HG03571 (cell line): Measurements from ENCODE around the gene AMFR.

Experiments
- ATAC-seq: cut with Tn5 transposase; IDR thresholded peaks from one replicate; pipeline ENCODE4 v1.9.1; 2021; ENCODE audit not compliant: unreplicated experiment

AMFR gene

DNA sequence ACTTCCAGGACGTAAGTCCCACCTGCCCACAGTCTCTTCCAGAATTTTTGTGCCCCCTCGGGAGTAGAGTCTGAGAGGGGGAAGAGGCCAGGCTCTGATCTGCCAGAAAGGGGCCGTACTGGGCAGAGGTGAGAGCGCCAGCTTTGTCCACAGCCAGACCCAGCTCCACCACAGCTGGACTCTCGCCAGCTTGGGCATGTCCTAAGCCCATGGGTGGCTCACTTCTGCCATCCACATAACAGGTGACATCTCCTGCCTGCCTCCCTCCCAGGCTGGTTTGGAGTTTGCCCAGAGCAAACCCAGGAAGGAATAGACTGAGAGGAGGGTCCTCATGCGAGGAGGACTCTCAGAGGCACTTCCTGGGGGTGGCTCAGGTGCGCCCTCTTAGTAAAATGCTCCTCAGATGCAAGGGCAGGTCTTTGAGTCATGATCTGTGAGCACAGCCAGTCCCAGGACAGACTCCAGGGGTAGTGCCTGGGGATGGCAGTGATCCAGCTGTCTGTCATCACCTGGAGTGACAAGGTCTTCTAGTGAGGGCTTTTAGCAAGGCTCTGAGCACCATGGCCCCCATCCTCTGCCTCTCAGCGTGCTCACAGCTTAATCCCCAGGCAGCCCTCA, 89.2 kb downstream of the AMFR start:
- no peak for ATAC-seq

- ATAC-seq = no peak
Measured at GRCh38 chr16:56334761-56335160, 90.6 kb downstream of the AMFR start.

- ATAC-seq = no peak
Measured at GRCh38 chr16:56332464-56333079, 92.8 kb downstream of the AMFR start.

DNA sequence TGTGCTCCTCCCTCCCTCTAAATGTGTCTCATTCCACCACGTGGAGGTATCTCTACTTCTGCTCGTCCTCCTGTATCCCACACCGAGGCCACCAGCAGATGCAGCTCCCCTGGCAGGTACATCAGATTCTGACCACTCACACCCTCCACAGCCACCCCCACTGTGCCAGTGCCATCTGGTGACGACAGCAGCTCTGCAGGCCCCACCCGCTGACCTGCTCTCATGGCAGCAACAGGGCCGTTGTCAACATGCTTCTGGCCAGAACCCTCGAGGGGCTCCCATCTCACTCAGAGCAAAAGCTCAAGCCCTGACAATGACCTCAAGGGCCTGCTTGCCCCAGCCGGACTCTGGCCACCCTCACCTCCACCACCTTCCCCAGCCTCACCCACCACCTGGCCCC, 93.4 kb downstream of the AMFR start:
- no peak for ATAC-seq

GRCh38 chr16:56331399-56331798, 93.9 kb downstream of the AMFR start:
- no peak for ATAC-seq

DNA sequence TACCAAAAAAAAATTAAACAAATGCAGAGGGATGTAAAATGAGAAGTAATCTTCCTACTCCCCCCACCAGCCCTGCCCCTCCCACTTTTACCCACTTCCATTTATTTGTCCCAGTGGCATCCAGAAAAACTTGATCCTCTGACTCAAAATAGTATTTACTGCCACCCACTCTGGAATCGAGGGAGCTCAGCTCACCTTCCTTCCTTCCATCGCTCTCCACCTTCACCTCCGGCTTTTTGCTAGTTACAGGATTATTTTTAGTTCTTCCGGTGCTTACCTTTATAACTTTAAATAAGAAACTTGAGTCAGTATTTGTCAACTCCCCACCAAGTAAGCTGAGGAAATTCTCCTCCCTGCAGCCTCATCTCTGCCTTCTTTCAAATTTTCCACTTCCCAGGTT, 94.9 kb downstream of the AMFR start:
- no peak for ATAC-seq

DNA sequence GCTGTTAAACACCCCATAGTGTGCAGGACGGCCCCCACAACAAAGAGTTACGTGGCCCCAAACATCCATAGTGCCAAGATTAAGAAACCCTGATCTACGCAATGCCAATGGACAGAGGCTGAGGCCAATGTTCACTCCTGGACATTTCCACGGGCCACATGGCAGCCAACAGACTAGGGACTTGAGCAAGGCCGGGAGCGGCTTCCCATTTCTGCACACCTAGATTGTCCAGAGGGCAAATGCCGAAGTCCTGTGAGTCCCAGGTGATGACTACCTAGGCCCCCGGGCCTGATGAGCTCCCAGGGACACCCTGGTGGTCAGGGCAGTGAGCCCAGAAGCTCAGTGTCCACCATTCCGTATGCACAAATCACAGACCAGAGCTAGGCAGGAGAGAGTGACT, 95.5 kb downstream of the AMFR start:
- ATAC-seq = no peak

GRCh38 chr16:56328276-56329022, 96.9 kb downstream of the AMFR start:
- ATAC-seq = no peak

GRCh38 chr16:56327929-56328258, 97.5 kb downstream of the AMFR start:
- no peak for ATAC-seq

GRCh38 chr16:56327071-56327928, 98.0 kb downstream of the AMFR start:
- ATAC-seq = no peak

GRCh38 chr16:56325956-56326355, 99.4 kb downstream of the AMFR start:
- ATAC-seq = no peak

DNA sequence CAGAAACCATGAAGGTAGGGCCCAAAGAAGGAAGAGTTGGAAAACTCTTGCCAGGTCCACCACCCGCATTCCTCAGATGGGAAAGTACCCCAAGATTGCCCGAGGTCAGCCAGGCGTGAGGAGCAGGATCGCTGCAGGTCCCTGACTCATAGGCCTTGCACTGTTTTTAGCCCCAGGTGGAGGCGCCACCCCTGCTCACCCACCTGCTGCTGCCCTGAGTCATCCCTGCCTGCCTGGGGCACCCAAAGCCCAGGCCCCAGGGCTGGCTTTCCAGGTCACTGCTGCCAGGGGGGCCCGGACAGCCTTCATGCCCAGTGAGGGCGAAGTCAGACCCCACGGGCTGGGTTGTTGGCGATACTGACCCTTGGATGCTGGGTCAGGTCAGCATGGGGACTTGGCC, 100.9 kb downstream of the AMFR start:
- ATAC-seq = no peak

- no peak for ATAC-seq
Measured at GRCh38 chr16:56321571-56321970, 103.8 kb downstream of the AMFR start.

DNA sequence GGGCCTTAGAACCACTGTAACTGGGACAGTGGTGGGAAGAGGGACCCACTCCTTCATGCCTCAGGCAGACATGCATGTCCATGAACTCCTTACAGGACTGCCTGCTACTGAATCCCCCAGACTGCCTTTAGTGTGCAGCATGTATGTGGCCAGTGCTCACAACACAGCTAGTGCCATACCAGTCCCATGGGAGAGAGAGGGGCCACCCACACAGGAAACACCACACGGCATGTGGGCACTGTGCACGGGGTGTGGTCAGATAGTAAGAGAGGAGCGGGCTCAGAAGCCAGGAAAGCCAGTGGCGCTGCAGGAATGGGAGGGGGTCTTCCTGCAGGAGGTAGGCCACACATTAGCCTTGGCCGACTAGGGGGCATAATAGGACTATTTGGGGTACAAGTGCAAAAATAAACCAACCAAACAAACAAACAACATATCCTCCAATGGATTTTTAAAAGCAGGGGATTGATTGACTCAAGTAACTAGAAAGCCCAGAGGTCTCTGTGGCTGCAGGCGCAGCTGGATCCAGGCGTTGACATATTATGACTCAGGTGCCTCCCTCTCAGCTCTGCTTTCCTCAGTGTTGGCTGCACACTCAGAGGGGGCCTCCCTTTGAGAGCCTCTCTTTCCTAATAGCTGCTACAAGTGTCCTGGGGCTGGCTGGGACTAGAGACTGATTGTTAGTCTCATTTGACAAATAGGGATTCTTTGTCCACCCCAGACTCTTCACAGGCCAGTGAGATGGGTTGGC, 104.4 kb downstream of the AMFR start:
- no peak for ATAC-seq

DNA sequence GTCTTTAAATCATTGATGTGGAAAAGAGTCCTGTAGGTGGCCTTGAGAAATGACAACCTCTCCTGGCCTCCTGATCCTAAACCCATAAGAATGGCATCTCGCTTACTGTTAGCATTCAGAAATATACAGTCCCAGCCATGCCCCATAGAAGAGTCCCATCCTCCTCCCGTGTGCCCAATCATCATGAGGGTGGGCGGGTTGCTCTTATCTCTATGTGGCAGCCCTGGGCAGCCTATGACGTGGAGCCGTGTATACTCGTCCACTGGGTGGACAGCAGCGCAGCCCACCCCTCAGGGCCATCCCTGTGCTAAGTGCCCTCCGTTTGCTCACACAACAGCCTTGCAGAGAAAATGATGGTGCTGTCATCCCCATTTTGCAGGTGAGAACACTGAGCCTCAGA, 105.3 kb downstream of the AMFR start:
- ATAC-seq = no peak

DNA sequence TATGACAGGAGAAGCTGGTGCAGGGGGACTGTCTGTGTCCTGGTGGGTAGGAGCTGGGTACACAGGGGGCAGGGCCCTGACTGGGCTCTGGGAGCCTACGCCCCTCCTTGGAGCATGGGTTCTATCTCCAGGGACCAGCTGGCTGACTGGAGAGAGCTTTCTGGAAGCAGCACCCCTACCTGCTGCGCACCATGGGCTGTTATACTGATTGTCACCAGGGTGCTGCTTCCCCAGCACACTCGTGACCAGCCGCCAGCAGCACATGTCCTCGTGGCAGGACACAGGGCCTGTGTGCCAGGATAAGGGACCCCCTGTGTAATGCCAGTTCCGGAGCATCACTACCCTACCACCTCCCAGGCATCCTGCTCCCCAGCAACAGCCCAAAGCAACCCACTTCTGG, 106.0 kb downstream of the AMFR start:
- no peak for ATAC-seq

DNA sequence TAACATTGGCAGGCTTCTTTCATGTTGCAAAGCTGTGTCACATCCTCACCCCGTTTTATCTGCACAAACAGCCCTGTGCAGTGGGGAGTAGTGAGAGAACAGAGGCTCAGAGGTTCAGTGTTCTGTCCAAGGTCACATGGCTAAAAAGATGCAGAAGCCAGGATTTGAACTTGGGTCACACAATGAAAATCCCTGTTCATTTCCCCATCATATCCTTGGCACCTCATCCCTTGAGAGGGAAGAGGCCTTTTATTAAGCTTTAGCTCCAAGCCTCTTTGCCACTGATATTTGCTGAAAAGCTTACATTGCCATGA, 106.6 kb downstream of the AMFR start:
- ATAC-seq = no peak

GRCh38 chr16:56317998-56318826, 107.1 kb downstream of the AMFR start:
- peak; percentile 94 for ATAC-seq

DNA sequence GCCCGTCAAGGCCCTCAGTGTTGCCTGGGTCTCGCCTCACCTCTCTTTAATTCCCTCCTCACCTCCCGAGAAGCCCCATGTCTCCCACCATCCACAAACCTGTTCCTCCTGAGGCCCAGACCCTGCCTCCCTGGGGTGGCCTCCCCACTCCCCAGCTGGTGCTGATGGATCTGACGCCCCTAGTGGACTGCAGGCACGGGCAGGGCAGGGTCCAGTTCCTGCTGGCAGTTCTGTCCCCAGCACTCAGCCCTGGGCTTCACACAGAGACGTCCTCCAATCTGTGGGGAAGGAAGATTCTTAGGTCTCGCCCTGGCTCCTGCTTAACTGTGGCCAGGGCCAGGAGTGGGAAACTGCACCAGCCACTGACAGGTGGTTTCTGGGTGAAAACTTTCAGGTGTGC, 108.8 kb downstream of the AMFR start:
- no peak for ATAC-seq

DNA sequence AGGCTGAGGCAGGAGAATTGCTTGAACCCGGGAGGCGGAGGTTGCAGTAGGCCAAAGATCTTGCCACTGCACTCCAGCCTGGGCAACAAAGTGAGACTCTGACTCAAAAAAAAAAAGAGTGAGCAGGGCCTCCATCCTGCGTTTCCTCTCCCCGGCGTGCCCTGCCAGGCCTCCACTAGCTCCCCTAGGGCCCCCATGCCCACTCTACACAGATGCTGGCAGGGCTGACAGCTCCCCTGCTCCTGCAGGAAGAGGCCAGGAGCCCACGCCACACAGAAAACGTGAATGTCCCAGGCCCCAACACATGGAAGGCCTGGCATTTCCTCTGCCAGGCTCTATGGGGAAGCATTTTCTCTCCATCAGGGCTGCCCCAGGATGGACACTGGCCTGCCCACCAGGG, 109.4 kb downstream of the AMFR start:
- ATAC-seq = no peak
